IPS-18c (cell line): ENCODE data around the gene KIAA1586.
"Not testable (repeated sequence)": the region's sequence is repeated elsewhere in the genome, so short reads cannot be mapped to it uniquely, and the experiment has no call there.

Experiments used
- H3K4me3 ChIP-seq: 2 replicates; pipeline ENCODE4 v1.7.0; 2013; ENCODE audit warnings: low read depth, mild to moderate bottlenecking, low read length, moderate library complexity; ENCODE audit not compliant: insufficient read depth
- H3K9me3 ChIP-seq: one replicate; pipeline ENCODE4 v1.6.1; 2013; ENCODE audit warnings: mild to moderate bottlenecking, low read length, moderate library complexity; ENCODE audit not compliant: control insufficient read depth, insufficient read depth

The KIAA1586 gene

DNA sequence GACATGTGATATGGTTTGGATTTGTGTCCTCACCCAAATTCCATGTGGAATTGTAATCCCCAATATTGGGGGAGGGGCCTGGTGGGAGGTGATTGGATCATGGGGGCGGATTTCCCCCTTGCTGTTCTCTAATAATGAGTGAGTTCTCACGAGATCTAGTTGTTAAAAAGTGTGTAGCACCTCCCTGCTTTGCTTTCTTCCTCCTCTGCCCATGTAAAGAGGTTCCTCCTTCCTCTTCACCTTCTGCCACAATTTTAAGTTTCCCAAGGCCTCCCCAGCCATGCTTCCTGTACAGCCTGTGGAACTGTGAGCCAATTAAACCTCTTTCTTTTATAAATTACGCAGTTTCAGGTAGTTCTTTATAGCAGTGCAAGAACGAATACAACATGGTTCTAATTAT lies 41.4 kb downstream of the KIAA1586 start:
- no peak overlapping the region for H3K4me3 ChIP-seq
- peaks cover 3% of the 10 kb centered on the region for H3K9me3 ChIP-seq

DNA sequence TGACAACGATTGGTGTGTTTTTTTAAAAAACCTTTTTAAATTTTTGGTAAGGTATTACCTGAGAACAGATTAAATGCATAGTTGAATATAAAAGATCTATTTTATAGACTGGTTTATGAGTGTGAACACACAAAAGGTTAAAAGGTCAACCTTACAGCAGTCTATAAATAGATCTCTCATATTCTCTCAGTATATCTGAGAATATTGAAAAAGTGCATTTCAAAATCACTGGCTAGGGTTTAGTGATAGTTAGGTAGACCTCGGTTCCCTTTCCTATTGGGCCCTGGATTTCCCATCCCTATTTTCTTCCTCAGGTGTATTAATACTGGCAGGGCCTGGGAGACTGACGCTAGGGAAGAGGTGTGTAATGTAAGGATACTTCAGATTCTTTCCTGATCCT lies 42.8 kb downstream of the KIAA1586 start:
- Histone ChIP-seq H3K9me3 (peaks cover 3% of the 10 kb centered on the region), H3K4me3 (no peak overlapping the region)

DNA sequence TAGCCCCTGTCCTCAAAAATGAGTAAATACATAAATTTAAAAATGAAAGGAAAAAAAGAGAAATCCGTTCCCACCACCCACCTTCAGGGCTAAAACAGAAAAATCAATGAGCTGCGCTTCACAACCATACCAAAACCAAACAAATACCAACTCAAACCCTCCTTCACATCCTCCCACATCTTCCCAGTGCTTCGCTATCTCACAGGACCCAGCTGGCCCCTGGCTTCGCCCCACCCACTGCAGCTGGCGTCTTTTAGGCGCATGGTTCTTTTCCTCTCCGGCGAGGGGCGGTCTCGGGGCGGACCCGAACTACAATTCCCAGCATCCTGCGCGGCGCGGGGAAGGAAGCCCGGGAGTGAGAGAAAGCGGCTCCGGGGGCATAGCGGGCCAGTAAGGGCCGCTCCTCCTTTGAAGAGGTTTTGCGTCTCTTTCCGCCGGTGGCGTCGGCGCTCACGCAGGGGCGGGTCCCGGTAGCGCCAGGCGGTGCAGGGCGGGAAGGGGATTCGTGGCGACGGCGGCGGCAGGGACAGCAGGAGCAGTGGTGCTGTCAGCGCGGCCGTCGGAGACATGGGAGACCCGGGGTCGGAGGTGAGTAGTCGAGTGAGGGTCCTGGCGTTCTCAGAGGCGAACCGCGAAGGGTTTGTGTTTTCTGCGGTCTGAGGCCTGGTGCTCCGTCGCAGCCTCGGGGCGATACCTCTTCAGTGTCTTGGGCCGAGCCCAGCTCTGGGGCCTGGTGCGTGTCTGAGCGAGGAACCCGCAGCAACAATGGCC lies 43.4 kb downstream of the KIAA1586 start, which contains the start of gene ZNF451:
Gene ZNF451 (plus strand): TSS at position 502 of the 771 bp plus-strand sequence. CDS start 66 bp downstream, at position 568.
- Histone ChIP-seq H3K9me3 (peaks cover 3% of the 10 kb centered on the region), H3K4me3 (peak within 1 kb of the TSS; percentile 68)

DNA sequence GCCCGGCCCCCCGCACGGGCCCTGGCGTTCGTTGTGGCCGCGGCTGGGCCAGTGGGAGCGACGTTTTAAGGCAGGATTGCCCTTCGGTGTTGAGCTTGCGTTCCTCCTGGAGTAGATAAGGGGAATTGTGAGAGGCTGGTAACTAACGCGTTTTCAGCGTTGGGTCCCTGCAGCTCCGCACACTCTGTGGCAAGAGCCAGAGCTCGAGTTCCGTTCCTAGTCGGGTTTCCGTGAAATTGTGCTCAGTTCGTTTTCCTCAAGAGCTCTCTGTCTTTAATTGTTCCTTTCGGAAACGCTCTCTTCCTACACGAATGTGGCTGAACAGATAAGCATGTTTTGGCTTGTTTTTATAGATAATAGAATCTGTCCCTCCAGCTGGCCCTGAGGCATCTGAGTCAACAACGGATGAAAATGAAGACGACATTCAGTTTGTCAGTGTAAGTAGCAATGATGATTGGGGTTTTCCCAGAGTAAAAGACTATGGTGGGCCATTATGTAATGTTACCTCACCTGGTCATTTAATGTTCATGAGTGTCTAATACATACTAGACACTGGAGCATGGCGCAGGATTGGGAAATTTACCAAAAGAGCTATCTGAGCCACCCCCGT lies 44.1 kb downstream of the KIAA1586 start:
- H3K4me3 ChIP-seq, H3K9me3 ChIP-seq: not testable (repeated sequence)

DNA sequence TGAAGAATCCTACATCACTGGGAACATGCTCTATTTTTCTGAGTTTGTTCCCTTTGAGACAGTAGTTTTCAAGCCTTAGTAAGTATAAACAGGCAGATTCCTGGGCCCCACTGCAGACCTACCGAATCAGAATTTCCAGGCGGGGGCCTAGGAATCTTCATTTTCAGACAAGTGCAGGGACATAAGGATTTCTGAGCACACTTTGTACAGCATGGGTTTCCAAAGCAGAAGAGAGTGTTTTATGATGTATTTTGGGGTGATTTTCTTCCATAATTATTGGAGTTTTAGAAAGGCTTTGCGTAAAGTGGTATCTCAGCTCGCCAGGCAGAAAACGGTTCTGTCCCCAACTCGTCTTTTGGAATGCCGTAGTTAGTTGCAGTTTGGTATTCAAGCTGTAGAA lies 44.9 kb downstream of the KIAA1586 start:
- H3K9me3 ChIP-seq, H3K4me3 ChIP-seq: not testable (repeated sequence)

GRCh38 chr6:57094689-57095088 lies 48.2 kb downstream of the KIAA1586 start:
- Histone ChIP-seq H3K9me3 (no peaks in the 10 kb centered on the region), H3K4me3 (no peak overlapping the region)

- no peak overlapping the region for H3K4me3 ChIP-seq
- no peaks in the 10 kb centered on the region for H3K9me3 ChIP-seq
These were observed 51.1 kb downstream of the KIAA1586 start for GRCh38 chr6:57097596-57097995.

GRCh38 chr6:57102976-57103375 lies 56.5 kb downstream of the KIAA1586 start:
- Histone ChIP-seq H3K4me3 (no peak overlapping the region), H3K9me3 (no peaks in the 10 kb centered on the region)

GRCh38 chr6:57104336-57104735 lies 57.8 kb downstream of the KIAA1586 start:
- H3K4me3 ChIP-seq: no peak overlapping the region
- H3K9me3 ChIP-seq: no peaks in the 10 kb centered on the region
